MM.1S (cell line): Measurements from ENCODE around the gene UBE3B.

Experiments
- EZH2 ChIP-seq: fragments of 300-600 bp; sonication (generic); optimal IDR thresholded peaks from 2 replicates; pipeline ENCODE3; 2017; ENCODE audit warnings: low read depth, mild to moderate bottlenecking, antibody characterized with exemption, low read length, mixed read lengths
- EZH2phosphoT487 ChIP-seq: fragments of 300-600 bp; sonication (generic); IDR thresholded peaks from 2 replicates; pipeline ENCODE4 v1.6.1; 2018; ENCODE audit warnings: antibody characterized with exemption, low read length
- TF ChIP-seq, protein P1 (sequence below): fragments of 300-600 bp; sonication (generic); IDR thresholded peaks from 2 replicates; pipeline ENCODE4 v1.5.1; 2016; ENCODE audit warnings: antibody characterized with exemption, low read length, mixed read lengths

DNA sequence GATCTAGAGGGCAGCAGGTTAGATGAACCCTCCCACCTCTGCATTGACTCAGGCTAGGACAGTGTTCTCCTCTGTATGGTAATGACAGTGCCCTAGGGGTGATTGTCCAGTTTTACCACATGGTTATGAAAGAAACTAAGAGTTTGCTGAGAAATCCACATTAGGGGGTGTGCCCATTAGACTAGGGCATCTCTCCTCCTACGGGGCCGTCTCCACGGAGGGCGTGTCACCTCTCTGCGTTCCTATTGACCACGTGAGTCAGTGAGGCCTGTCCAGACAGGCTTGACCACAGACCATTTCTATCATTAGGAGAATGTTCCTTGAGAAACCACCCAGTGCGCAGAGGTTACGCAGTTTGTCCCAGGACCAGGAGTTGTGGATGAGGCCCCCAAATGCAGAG is 104.4 kb downstream of the UBE3B start:
- TF ChIP-seq, protein P1, sequence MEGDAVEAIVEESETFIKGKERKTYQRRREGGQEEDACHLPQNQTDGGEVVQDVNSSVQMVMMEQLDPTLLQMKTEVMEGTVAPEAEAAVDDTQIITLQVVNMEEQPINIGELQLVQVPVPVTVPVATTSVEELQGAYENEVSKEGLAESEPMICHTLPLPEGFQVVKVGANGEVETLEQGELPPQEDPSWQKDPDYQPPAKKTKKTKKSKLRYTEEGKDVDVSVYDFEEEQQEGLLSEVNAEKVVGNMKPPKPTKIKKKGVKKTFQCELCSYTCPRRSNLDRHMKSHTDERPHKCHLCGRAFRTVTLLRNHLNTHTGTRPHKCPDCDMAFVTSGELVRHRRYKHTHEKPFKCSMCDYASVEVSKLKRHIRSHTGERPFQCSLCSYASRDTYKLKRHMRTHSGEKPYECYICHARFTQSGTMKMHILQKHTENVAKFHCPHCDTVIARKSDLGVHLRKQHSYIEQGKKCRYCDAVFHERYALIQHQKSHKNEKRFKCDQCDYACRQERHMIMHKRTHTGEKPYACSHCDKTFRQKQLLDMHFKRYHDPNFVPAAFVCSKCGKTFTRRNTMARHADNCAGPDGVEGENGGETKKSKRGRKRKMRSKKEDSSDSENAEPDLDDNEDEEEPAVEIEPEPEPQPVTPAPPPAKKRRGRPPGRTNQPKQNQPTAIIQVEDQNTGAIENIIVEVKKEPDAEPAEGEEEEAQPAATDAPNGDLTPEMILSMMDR: no peak
- TF ChIP-seq EZH2 (no peak), EZH2phosphoT487 (no peak)
